MCF 10A (cell line): ENCODE measurements around the gene RAB43. TPM values are rescaled to one million over a fixed set of nuclear protein-coding genes. Genes with fewer than 3 reads are reported as not detected.

Source experiments
- BruUV-seq: library from RNA; stranded (reverse); fragments of 400-500 nt; replicated peaks from 2 replicates; lab custom pipeline; 2021; lab: Mats Ljungman, UMichigan
- CTCF ChIA-PET: fragments of 300-600 bp; sonication (Branson Sonifier 250); formaldehyde crosslinking; extraction: SDS; loops from one replicate; lab custom pipeline; 2021; ENCODE audit warnings: antibody characterized with exemption, inconsistent platforms; lab: Yijun Ruan, JAX
- POLR2A ChIA-PET: fragments of 300-600, 350-650 bp; sonication (Branson Sonifier 250); formaldehyde crosslinking; extraction: SDS; loops from one replicate; lab custom pipeline; 2020; ENCODE audit warnings: antibody characterized with exemption, inconsistent platforms; lab: Yijun Ruan, JAX
- DNase-seq: peaks from one replicate; pipeline ENCODE4 v3.0.0-alpha.2; 2018; ENCODE audit not compliant: unreplicated experiment
- H3K27ac Mint-ChIP-seq: one replicate; pipeline ENCODE4 v1.8.0; 2022; ENCODE audit warnings: mild to moderate bottlenecking, low read depth, mixed read lengths; ENCODE audit not compliant: unreplicated experiment
- H3K27me3 Mint-ChIP-seq: one replicate; pipeline ENCODE4 v1.8.0; 2022; ENCODE audit warnings: mixed read lengths; ENCODE audit not compliant: insufficient read depth, unreplicated experiment
- H3K36me3 Mint-ChIP-seq: one replicate; pipeline ENCODE4 v1.8.0; 2022; ENCODE audit warnings: mild to moderate bottlenecking, moderate library complexity, mixed read lengths; ENCODE audit not compliant: insufficient read depth, unreplicated experiment
- H3K4me1 Mint-ChIP-seq: one replicate; pipeline ENCODE4 v1.8.0; 2022; ENCODE audit warnings: mixed read lengths; ENCODE audit not compliant: insufficient read depth, unreplicated experiment
- H3K4me3 Mint-ChIP-seq: one replicate; pipeline ENCODE4 v1.8.0; 2022; ENCODE audit warnings: mild to moderate bottlenecking, moderate library complexity, mixed read lengths; ENCODE audit not compliant: unreplicated experiment
- H3K9me3 Mint-ChIP-seq: one replicate; pipeline ENCODE4 v1.8.0; 2022; ENCODE audit warnings: mixed read lengths; ENCODE audit not compliant: unreplicated experiment
- CTCF ChIP-seq: fragments of 200-600 bp; IDR thresholded peaks from one replicate; pipeline ENCODE4 v1.8.0; 2022; ENCODE audit warnings: antibody characterized with exemption, mild to moderate bottlenecking; ENCODE audit not compliant: unreplicated experiment
- intact Hi-C: fragments of 100-400 bp; cut with micrococcal nuclease; formaldehyde crosslinking; loops from 2 replicates; pipeline ENCODE4 v1.14.1; 2022
- total RNA-seq: library from RNA; stranded (reverse); gene quantifications from 2 replicates; pipeline ENCODE4 v1.2.3, GENCODE V29; 2022

Gene RAB43
- total RNA-seq, 1 experiment from 2014 or later: 18.9 TPM

GRCh38 chr3:129121016-129121791 is 400 bp downstream of the RAB43 start:
- peaks cover 26% of the 10 kb centered on the region for H3K4me1 Mint-ChIP-seq
- no peak for DNase-seq

GRCh38 chr3:129120254-129121004 is 1.2 kb downstream of the RAB43 start:
- peak; percentile 98 for DNase-seq
- ChIA-PET CTCF (interaction anchor here (0.6 to 7.4 kb wide), 10 partner anchors 9 to 150 kb away, joined by 3 to 67 read pairs (median 3); no protein-coding TSS in a partner anchor), POLR2A (interaction anchor here (0.6 to 4.7 kb wide), 26 partner anchors 8 to 582 kb away, joined by 3 to 33 read pairs (median 4); partner anchors contain the start of genes CNBP, COPG1, IFT122 and MBD4)
- Mint-ChIP-seq H3K27ac (peak overlapping the region; percentile 82), H3K9me3 (no peaks in the 10 kb centered on the region), H3K36me3 (peaks cover 16% of the 10 kb centered on the region), H3K27me3 (no peaks in the 10 kb centered on the region), H3K4me3 (peak overlapping the region; percentile 77), H3K4me1 (peaks cover 26% of the 10 kb centered on the region)
- no peak for TF ChIP-seq CTCF
- BruUV-seq: TSS peak; percentile 36
- intact Hi-C loops: loop anchor here (2.0 to 5.0 kb wide), 2 partner anchors 68 to 127 kb away; partner anchors contain the start of gene COPG1

More at GRCh38 chr3:129121016-129121791, 400 bp downstream of the RAB43 start:
- intact Hi-C loops: loop anchor here (2.0 to 5.0 kb wide), 2 partner anchors 68 to 126 kb away; partner anchors contain the start of gene COPG1
- Mint-ChIP-seq H3K36me3 (peaks cover 21% of the 10 kb centered on the region), H3K27ac (peak overlapping the region; percentile 82), H3K9me3 (no peaks in the 10 kb centered on the region), H3K27me3 (no peaks in the 10 kb centered on the region), H3K4me3 (peak overlapping the region; percentile 77)
- no peak for TF ChIP-seq CTCF
- ChIA-PET POLR2A (interaction anchor here (0.6 to 4.7 kb wide), 27 partner anchors 11 to 581 kb away, joined by 3 to 33 read pairs (median 4); partner anchors contain the start of genes CNBP, COPG1, IFT122 and MBD4), CTCF (interaction anchor here (0.6 to 7.4 kb wide), 7 partner anchors 11 to 151 kb away, joined by 3 to 67 read pairs (median 10); no protein-coding TSS in a partner anchor)
- TSS peak; percentile 54 for BruUV-seq

- Mint-ChIP-seq H3K36me3 (peaks cover 17% of the 10 kb centered on the region), H3K4me1 (peaks cover 26% of the 10 kb centered on the region), H3K9me3 (no peaks in the 10 kb centered on the region), H3K4me3 (peak overlapping the region; percentile 77), H3K27ac (peak overlapping the region; percentile 82), H3K27me3 (no peaks in the 10 kb centered on the region)
- POLR2A ChIA-PET: interaction anchor here (0.5 to 4.7 kb wide), 21 partner anchors 9 to 439 kb away, joined by 3 to 33 read pairs (median 4); partner anchors contain the start of genes CNBP and COPG1
- TF ChIP-seq CTCF: no peak
- intact Hi-C loops: loop anchor here (2.0 to 5.0 kb wide), 2 partner anchors 67 to 128 kb away; partner anchors contain the start of gene COPG1
- BruUV-seq: no TSS peak
- CTCF ChIA-PET: interaction anchor here (0.6 to 7.4 kb wide), 10 partner anchors 9 to 280 kb away, joined by 3 to 67 read pairs (median 3); no protein-coding TSS in a partner anchor
- DNase-seq: peak; percentile 42
These were observed 2.1 kb downstream of the RAB43 start for GRCh38 chr3:129119365-129120100.
